Measurements from ENCODE around the gene SLC7A8. TPM values are rescaled to one million over a fixed set of nuclear protein-coding genes. Genes with fewer than 3 reads are reported as not detected.

SLC7A8 gene
- total and polyA plus RNA-seq, 10 of the 15 experiments (the other 5 are each of a cell fraction or from before 2014, with no cell fraction given): 0.06 to 0.28 (median 0.21) TPM; not detected in 7

DNA sequence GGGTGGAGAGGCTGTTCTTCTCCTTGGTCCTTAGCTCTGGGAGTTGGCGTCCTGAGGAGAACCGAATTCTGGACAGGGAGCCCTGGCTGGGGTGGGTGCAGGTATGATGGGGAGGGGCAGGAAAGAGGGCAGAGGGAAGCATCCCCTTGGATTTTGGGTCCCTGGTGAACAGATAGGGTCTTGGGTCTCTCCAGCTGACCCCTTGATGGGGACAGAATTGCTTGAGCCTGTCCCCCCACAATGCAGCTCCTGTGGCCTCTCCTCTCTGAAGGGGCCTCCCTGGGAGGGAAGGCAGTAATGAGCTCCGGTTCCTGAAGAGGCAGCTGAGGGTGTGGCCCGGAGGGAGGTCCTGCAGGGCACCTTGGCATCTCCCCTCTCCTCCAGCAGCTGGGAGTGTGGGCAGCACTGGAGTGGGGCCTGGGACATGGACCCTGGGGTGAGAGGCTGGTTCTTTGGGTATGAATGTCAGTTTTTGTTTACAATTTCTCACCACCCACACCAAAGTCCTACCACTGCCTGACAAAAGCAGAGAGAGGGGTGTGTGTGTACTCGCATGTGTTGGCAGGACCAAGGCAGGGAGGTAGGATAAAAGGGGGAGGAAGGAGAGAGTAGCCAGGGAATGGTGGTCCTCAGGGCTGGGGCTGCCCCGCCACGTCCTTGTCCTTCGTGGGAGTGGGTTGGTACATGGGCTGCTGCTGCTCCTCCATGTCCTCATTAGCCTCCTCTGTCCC is 56.7 kb downstream of the SLC7A8 start (continued):
- TF ChIP-seq, protein P1, sequence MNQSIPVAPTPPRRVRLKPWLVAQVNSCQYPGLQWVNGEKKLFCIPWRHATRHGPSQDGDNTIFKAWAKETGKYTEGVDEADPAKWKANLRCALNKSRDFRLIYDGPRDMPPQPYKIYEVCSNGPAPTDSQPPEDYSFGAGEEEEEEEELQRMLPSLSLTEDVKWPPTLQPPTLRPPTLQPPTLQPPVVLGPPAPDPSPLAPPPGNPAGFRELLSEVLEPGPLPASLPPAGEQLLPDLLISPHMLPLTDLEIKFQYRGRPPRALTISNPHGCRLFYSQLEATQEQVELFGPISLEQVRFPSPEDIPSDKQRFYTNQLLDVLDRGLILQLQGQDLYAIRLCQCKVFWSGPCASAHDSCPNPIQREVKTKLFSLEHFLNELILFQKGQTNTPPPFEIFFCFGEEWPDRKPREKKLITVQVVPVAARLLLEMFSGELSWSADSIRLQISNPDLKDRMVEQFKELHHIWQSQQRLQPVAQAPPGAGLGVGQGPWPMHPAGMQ (IDR thresholded peaks at IDR 0.05; ENCODE audit: borderline replicate concordance): no peak
- TF ChIP-seq RELB (IDR thresholded peaks at IDR 0.05; ENCODE audit: low read depth) (no peak), NBN (IDR thresholded peaks at IDR 0.05) (no peak)

- intact Hi-C loops (cut with micrococcal nuclease; ENCODE audit: unreplicated experiment) (no loop called here), in situ Hi-C loops (cut with MboI) (loop anchor here (10.0 kb wide), 1 partner anchor 59 kb away; the partner anchor contains the start of gene SLC7A8)
- ChIA-PET POLR2A (no interaction called here), RAD21 (ENCODE audit: unreplicated experiment) (no interaction called here), CTCF (no interaction called here), SMC1A (ENCODE audit: uncharacterized antibody, unreplicated experiment) (interaction anchor here (1.0 to 1.7 kb wide), 2 partner anchors 58 to 254 kb away, joined by 3 to 4 read pairs; no protein-coding TSS in a partner anchor)
- no peaks in the 10 kb centered on the region for H3K79me2 ChIP-seq (ENCODE audit: control insufficient read depth, insufficient read depth, low read length)
- FAIRE-seq: no peak
- no peaks in the 10 kb centered on the region for H3K9me3 ChIP-seq (replicated peaks; ENCODE audit: control insufficient read depth, insufficient read depth, low read length)
- no peak for TF ChIP-seq ELK1 (IDR thresholded peaks at IDR 0.05; ENCODE audit: low read depth, low read length)
- no peak for TF ChIP-seq HDGF (IDR thresholded peaks at IDR 0.05)
- no peak for TF ChIP-seq KAT2A (conservative IDR thresholded peaks at IDR 0.05; ENCODE audit: control insufficient read depth, low read depth, low read length)
- TF ChIP-seq TCF7 (IDR thresholded peaks at IDR 0.05; ENCODE audit: borderline replicate concordance): no peak
- TF ChIP-seq CREM (IDR thresholded peaks at IDR 0.05; ENCODE audit: low read depth): no peak
- TF ChIP-seq CEBPB (IDR thresholded peaks at IDR 0.05; ENCODE audit: borderline replicate concordance in 1 of 2, low read depth in 2 of 2, low read length in 2 of 2): no peak
- TF ChIP-seq EP300 (IDR thresholded peaks at IDR 0.05; ENCODE audit: borderline replicate concordance in 1 of 2, control insufficient read depth in 1 of 2, low read depth in 2 of 2, low read length in 2 of 2): no peak
- no peak for TF ChIP-seq ZNF687 (IDR thresholded peaks at IDR 0.05)
- no TSS peak for BruUV-seq (replicated peaks)
- H3K36me3 ChIP-seq (ENCODE audit: control insufficient read depth in 2 of 2, insufficient read depth in 2 of 2, low read length in 1 of 2): no peaks in the 10 kb centered on the region
- no peak overlapping the region for H3K9ac ChIP-seq (ENCODE audit: control insufficient read depth, insufficient read depth, low read length)
- no peak overlapping the region for H3K4me3 ChIP-seq
- peaks cover 6% of the 10 kb centered on the region for H3K4me1 ChIP-seq (ENCODE audit: control insufficient read depth, insufficient read depth, low read length)
- H3K4me2 ChIP-seq (ENCODE audit: control insufficient read depth, insufficient read depth): no peak overlapping the region
- no peak overlapping the region for H3K27ac ChIP-seq (ENCODE audit: control insufficient read depth, insufficient read depth)
- H4K20me1 ChIP-seq (ENCODE audit: control insufficient read depth, insufficient read depth): no peaks in the 10 kb centered on the region
- no peak overlapping the region for H2AFZ ChIP-seq (ENCODE audit: control insufficient read depth, low read depth, low read length)
- ATAC-seq: no peak
- no peak for DNase-seq (ENCODE audit: low read depth, low spot score)
- H3K27me3 ChIP-seq (replicated peaks in 1 of 2; ENCODE audit: control insufficient read depth in 2 of 2, insufficient read depth in 2 of 2, low read length in 1 of 2): no peaks in the 10 kb centered on the region; a peak in 3 of 4 replicates
- WGBS (ENCODE audit: insufficient coverage, insufficient replicate concordance, low lambda C conversion rate, missing lambda C conversion rate): 63% methylated on average over 9 of the region's 9 CpGs
Measured at GRCh38 chr14:23125933-23126524, 57.4 kb downstream of the SLC7A8 start.

Data from GM12878 (cell line).